Bronchial epithelial cell (primary cell): ENCODE results near the gene SMAD3. TPM values are rescaled to one million over a fixed set of nuclear protein-coding genes. Genes with fewer than 3 reads are reported as not detected.

Experiments used
- DNase-seq: peaks from one replicate; pipeline ENCODE4 v3.0.0-alpha.2; 2010; ENCODE audit warnings: low read depth
- FAIRE-seq: peaks from 2 replicates; lab custom pipeline; 2011; peaks lifted over from hg19 to GRCh38; lab: Jason Lieb, UNC
- H3K27me3 ChIP-seq: 2 replicates; pipeline ENCODE4 v1.5.1; 2011; ENCODE audit warnings: low read length; ENCODE audit not compliant: control insufficient read depth, insufficient read depth
- H3K36me3 ChIP-seq: 2 replicates; pipeline ENCODE4 v1.5.1; 2011; ENCODE audit warnings: low read length; ENCODE audit not compliant: control insufficient read depth, insufficient read depth
- H3K4me3 ChIP-seq: 2 replicates; pipeline ENCODE4 v1.5.1; 2011; ENCODE audit warnings: mild to moderate bottlenecking, low read depth, low read length, control low read depth
- CTCF ChIP-seq: IDR thresholded peaks from 2 replicates; pipeline ENCODE4 v1.5.1; 2011; ENCODE audit warnings: mild to moderate bottlenecking, moderate library complexity, low read length, control low read depth, inconsistent platforms; ENCODE audit not compliant: insufficient read depth, severe bottlenecking
- total RNA-seq: library from RNA; depleted of rRNA; stranded (reverse); fragments of >200 nt; gene quantifications from 2 replicates; pipeline ENCODE4 v1.2.1, GENCODE V29; 2014

The SMAD3 gene
- total RNA-seq, 1 donor from 2014 or later = 9.5 TPM

GRCh38 chr15:67050522-67051087 lies 14.8 kb upstream of the SMAD3 start:
- FAIRE-seq (no peak), DNase-seq (no peak)
- Histone ChIP-seq H3K27me3 (no peaks in the 10 kb centered on the region), H3K4me3 (no peak overlapping the region), H3K36me3 (no peaks in the 10 kb centered on the region)
- no peak for TF ChIP-seq CTCF

GRCh38 chr15:67051088-67052045 lies 14.0 kb upstream of the SMAD3 start:
- no peaks in the 10 kb centered on the region for H3K36me3 ChIP-seq
- FAIRE-seq = no peak
- DNase-seq = peak; percentile 39
- TF ChIP-seq CTCF = no peak
- H3K27me3 ChIP-seq = no peaks in the 10 kb centered on the region
- no peak overlapping the region for H3K4me3 ChIP-seq

- TF ChIP-seq CTCF = no peak
- no peak for DNase-seq
- Histone ChIP-seq H3K27me3 (no peaks in the 10 kb centered on the region), H3K36me3 (no peaks in the 10 kb centered on the region), H3K4me3 (no peak overlapping the region)
- FAIRE-seq = no peak
These were observed 10.7 kb upstream of the SMAD3 start for GRCh38 chr15:67054676-67055075.

- Histone ChIP-seq H3K27me3 (no peaks in the 10 kb centered on the region), H3K4me3 (no peak overlapping the region), H3K36me3 (no peaks in the 10 kb centered on the region)
- DNase-seq (no peak), FAIRE-seq (no peak)
- no peak for TF ChIP-seq CTCF
These were observed 6.3 kb upstream of the SMAD3 start for GRCh38 chr15:67059127-67059553.

- DNase-seq (no peak), FAIRE-seq (no peak)
- TF ChIP-seq CTCF = no peak
- no peaks in the 10 kb centered on the region for H3K27me3 ChIP-seq
- H3K4me3 ChIP-seq = no peak overlapping the region
- H3K36me3 ChIP-seq = no peaks in the 10 kb centered on the region
These were observed 3.5 kb upstream of the SMAD3 start for GRCh38 chr15:67061811-67062368.
